GM21423 (cell line): ENCODE measurements around the gene VRK3.
"Not testable (repeated sequence)": the region's sequence is repeated elsewhere in the genome, so short reads cannot be mapped to it uniquely, and the experiment has no call there.

ENCODE experiments used
- ATAC-seq: cut with Tn5 transposase; IDR thresholded peaks from one replicate; pipeline ENCODE4 v1.9.1; 2021; ENCODE audit warnings: mild to moderate bottlenecking, moderate library complexity; ENCODE audit not compliant: unreplicated experiment

VRK3 gene

GRCh38 chr19:49997709-49998108 is 27.5 kb downstream of the VRK3 start:
- no peak for ATAC-seq

DNA sequence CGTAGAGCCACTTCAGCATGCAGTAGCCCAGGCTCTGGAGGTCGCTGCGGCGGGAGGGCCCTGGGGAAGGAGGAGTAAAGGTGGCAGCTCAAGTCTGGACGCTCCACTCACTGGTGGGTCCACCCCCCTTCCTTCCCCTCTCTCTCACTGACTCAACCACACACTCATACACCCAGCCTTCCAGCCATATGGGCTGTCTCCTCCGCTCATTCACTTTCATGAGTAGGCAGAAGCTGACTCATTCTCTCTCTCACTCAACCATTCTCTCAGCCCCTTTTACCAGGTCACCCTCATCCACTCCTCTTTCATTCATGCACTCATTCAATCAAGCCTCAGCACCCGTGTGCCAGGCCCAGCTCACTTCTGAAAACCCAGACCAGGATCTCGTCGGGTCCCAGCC is 36.7 kb downstream of the VRK3 start:
- no peak for ATAC-seq

DNA sequence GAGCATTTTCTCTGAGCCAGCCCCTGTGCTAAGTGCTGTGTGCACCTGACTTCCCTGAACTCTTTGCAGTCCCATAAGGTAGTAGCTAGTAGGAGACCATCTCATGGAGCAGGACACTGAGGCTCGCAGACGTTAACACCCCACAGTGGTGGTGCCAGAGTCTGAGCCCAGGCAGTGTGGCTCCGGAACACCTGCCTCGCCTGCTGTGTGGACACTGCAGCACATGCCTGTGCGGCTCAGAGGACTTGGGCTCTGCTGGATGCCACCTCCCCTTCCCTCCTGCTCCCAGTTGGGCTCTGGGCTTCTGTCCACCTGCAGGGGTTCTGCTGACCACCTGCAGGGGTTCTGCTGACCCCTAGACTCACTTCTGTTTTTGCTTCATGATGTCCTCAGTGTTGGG is 37.2 kb downstream of the VRK3 start:
- ATAC-seq: no peak

GRCh38 chr19:49987159-49987698 is 37.9 kb downstream of the VRK3 start:
- peak; percentile 68 for ATAC-seq

- no peak for ATAC-seq
Observed at GRCh38 chr19:49986354-49986753, 38.8 kb downstream of the VRK3 start.

- ATAC-seq: no peak
Observed at GRCh38 chr19:49985871-49986270, 39.3 kb downstream of the VRK3 start.

DNA sequence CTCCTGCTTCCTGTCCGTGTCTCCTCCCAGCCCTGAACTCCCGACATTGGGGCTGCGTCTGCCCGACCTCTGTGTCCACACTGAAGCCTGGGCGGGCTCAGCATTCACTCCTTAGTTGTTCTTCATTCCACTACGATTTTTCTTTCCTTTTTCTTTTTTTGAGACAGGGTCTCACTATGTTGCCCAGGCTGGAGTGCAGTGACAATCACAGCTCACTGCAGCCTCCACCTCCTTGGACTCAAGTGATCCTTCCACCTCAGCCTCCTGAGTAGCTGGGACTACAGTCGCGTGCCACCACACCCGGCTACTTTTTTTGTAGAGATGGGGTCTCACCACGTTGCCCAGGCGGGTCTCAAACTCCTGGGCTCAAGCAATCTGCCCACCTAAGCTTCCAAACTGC is 40.7 kb downstream of the VRK3 start:
- ATAC-seq: no peak

DNA sequence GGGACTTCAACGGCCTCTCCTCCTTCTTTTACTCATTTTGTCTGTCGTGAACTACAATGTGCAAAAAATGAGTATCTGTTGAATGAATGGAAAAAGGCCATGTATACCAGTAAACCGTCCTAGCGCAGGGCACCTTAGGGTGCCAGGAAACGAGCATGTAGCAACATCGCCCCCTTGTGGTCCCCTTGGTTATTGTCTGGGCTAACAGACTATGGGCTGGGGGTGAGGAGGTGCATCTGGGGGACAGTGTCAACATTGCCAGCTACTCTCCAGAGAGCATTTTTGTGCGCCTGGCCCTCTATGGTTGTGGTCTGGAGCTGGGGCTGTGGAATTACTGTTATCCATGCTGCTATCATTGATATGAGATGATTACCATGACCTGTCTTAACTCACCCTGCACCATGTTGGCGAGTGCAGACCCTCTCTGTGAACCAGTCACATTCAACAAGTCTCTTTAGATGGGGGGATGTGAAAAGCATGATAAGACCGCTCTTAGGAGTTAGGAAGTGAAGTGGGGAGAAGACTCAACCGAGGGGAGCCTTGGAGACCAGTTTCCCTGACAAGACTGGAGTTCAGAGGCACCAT is 41.4 kb downstream of the VRK3 start:
- no peak for ATAC-seq

- no peak for ATAC-seq
Observed at GRCh38 chr19:49981603-49982593, 43.3 kb downstream of the VRK3 start.

DNA sequence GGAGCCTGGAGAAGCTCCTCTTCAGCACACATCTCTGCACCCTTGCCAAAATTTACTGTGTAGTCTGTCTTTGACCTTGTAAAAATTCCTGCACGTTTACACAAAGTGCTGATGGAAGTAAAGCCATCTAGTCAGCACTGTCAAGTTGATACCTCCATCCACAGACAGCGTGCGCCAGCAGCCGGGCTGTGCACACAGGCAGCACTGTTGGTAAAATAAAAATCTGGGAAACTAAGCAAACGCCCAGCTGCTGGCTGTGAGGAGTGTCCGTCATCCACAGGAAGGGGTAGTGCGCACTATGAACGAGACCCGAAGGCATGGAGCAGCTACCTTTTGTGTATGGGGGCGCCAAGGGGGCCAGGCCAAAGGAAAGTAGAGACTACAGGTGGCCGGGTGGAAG is 46.8 kb downstream of the VRK3 start:
- ATAC-seq: no peak

DNA sequence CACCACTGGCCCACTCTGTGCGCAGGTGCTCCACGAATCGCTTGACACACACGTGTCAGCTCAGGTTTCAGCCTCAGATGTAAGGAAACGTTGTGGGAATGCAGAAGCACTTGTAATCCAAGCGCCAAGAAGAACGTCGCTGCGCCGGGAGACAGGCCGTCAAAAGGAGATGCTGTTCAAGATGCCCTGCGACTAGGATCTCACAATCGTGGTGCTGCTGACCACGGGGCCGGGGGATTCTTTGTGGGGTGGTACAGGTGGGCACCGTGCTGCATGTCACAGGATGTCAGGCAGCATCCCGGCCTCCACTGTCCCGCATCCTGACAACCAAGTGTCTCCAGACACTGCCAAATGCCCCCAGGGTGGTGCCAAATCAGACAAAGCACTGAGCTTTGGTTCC is 47.3 kb downstream of the VRK3 start:
- no peak for ATAC-seq

DNA sequence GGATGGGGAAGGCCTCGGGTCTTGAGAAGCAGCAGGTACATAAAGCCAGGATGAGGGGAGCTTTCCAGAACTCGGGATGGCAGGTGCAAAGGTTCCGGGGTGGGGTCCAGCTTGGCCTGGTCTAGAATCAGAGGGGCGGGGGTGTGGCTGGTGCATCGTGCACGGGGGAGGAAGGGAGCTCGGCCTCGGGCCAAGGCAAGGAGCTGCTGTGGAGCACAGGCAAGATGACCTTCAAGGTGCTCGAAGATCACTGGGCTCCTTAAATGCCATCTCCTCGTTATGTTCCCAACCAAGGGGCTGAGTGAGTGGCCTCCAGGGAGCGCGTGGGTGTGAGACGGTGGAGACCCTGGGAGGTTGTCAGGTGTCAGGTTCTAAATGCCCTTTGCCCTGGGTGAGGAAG is 48.1 kb downstream of the VRK3 start:
- no peak for ATAC-seq

DNA sequence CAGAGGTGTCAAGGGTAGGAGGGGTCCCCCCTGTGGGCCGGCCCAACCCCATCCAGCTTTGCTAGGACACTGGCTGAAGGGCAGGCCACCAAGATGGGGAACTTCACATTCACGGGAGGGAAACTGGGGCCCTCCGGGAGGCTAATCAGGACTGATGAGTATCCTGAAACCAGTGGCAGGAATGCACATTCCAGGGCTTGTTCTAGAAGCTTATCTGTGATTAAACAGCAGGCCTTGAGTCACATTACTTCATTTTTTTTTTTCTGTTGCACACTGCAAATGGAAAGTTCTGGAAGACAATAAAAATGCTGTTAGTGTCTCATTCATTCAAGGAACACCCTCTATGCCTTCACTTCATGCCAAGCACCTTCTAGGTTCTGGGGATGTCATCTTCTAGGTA is 48.7 kb downstream of the VRK3 start:
- ATAC-seq: no peak

GRCh38 chr19:49975051-49975450 is 50.1 kb downstream of the VRK3 start:
- ATAC-seq: no peak

DNA sequence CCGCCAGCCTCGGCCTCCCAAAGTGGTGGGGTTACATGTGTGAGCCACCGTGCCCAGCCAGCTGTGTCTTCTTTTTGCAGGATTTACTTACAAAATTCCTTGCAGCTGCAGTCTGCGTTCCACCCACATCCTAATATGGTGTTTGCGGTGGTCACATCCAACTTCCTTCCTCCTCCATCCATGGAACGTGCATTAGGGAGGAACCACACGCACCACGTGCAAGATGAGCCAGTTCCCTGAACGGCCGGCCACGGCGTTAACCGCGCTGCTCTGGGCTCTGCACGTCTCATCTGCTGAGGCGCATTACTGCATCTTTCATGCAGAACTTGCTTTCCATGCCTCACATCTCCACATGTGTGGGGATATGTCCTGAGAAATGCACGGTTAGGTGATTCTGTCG is 51.2 kb downstream of the VRK3 start:
- ATAC-seq: no peak

- ATAC-seq: no peak
Observed at GRCh38 chr19:49972841-49973240, 52.3 kb downstream of the VRK3 start.

DNA sequence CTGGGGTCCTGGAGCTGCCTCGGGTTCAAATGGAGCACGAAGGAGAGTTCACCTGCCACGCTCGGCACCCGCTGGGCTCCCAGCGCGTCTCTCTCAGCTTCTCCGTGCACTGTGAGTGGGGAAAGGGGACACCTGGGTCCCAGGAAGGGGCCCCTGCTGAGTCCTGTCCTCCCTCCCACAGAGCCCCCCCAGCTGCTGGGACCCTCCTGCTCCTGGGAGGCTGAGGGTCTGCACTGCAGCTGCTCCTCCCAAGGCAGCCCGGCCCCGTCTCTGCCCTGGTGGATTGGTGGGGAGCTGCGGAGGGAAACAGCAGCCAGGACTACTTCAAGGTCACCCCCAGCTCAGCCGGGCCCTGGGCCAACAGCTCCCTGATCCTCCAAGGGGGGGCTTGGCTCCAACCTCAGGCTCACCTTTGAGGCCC is 53.2 kb downstream of the VRK3 start:
- ATAC-seq: no peak

- ATAC-seq: not testable (repeated sequence)
Observed at GRCh38 chr19:49969355-49969754, 55.8 kb downstream of the VRK3 start.

DNA sequence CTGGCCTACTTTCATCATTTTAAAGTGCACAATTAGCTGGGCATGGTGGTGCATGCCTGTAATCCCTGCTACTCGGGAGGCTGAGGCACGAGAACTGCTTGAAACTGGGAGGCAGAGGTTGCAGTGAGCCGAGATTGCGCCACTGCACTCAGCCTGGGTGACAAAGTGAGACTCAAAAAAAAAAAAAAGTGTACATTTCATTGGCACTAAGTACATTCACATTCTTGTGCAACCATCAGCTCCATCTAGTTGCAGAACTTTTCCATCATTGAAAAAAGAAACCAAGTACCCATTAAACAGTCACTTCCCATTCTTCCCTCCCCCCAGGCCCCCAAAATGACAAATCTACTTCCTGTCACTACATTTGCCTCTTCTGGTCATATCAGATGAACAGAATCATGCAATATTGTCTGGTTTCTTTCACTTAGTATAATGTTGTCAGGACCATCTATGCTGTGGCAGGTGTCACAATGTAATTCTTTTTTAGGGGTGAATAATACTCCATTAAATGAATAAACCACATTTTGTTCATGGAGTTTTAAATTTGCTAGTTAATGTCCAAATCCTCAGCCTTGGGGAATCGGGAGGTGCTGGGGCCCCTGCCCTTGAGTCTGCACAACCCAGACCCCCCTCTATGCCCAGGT is 56.8 kb downstream of the VRK3 start:
- no peak for ATAC-seq

GRCh38 chr19:49960980-49961379 is 64.2 kb downstream of the VRK3 start, which contains the start of gene SIGLEC11:
Gene SIGLEC11, minus strand, starts transcription at chr19:49961172. Its CDS starts 91 bp downstream, at chr19:49961081.
- ATAC-seq: not testable (repeated sequence)

- ATAC-seq: not testable (repeated sequence)
Observed at GRCh38 chr19:49959892-49960291, 65.3 kb downstream of the VRK3 start.
